Trophoblast cell (in vitro differentiated cells and primary cell): ENCODE measurements around the gene KLHL41.
A peak's percentile ranks its signal among the peaks of the same experiment; 100 is the strongest.
"Not testable (repeated sequence)": the region's sequence is repeated elsewhere in the genome, so short reads cannot be mapped to it uniquely, and the experiment has no call there.

Experiments used
- DNase-seq, 2 donors: peaks; one replicate each; pipeline ENCODE4 v3.0.0-alpha.2; 2016
- H2AFZ ChIP-seq: 2 replicates; pipeline ENCODE4 v1.6.1; 2013; ENCODE audit warnings: low read length, moderate library complexity, mild to moderate bottlenecking; ENCODE audit not compliant: insufficient read depth, poor library complexity
- H2AK5ac ChIP-seq: 2 replicates; pipeline ENCODE4 v1.6.1; 2013; ENCODE audit warnings: mild to moderate bottlenecking, low read length
- H2BK120ac ChIP-seq: 2 replicates; pipeline ENCODE4 v1.6.1; 2013; ENCODE audit warnings: low read length, mild to moderate bottlenecking, moderate library complexity; ENCODE audit not compliant: insufficient read depth, poor library complexity
- H2BK12ac ChIP-seq: 2 replicates; pipeline ENCODE4 v1.6.1; 2013; ENCODE audit warnings: mild to moderate bottlenecking, low read length, moderate library complexity
- H2BK5ac ChIP-seq: 2 replicates; pipeline ENCODE4 v1.6.1; 2013; ENCODE audit warnings: low read length, low read depth, moderate library complexity, mild to moderate bottlenecking; ENCODE audit not compliant: poor library complexity
- H3K14ac ChIP-seq: 2 replicates; pipeline ENCODE4 v1.6.1; 2013; ENCODE audit warnings: mild to moderate bottlenecking, low read length
- H3K18ac ChIP-seq: 2 replicates; pipeline ENCODE4 v1.6.1; 2013; ENCODE audit warnings: mild to moderate bottlenecking, low read length
- H3K23ac ChIP-seq: 2 replicates; pipeline ENCODE4 v1.6.1; 2013; ENCODE audit warnings: low read length
- H3K27ac ChIP-seq: 2 replicates; pipeline ENCODE4 v1.5.1; 2013; ENCODE audit warnings: low read depth, mild to moderate bottlenecking, inconsistent platforms, low read length, moderate library complexity
- H3K27me3 ChIP-seq: 2 replicates; pipeline ENCODE4 v1.6.1; 2013; ENCODE audit warnings: inconsistent platforms, mild to moderate bottlenecking, low read length, moderate library complexity; ENCODE audit not compliant: insufficient read depth
- H3K36me3 ChIP-seq, 2 experiments: 1 replicate in 1 of 2; 2 replicates in 1 of 2; pipeline ENCODE4 v1.6.1; 2013; ENCODE audit warnings: low read length in 2 of 2, mild to moderate bottlenecking in 2 of 2, moderate library complexity in 1 of 2; ENCODE audit not compliant: insufficient read depth in 2 of 2, control insufficient read depth in 1 of 2
- H3K4ac ChIP-seq: 2 replicates; pipeline ENCODE4 v1.6.1; 2013; ENCODE audit warnings: low read depth, mild to moderate bottlenecking, low read length, moderate library complexity
- H3K4me1 ChIP-seq, 2 experiments: 1 replicate in 1 of 2; 2 replicates in 1 of 2; pipeline ENCODE4 v1.6.1; 2013; ENCODE audit warnings: low read length in 2 of 2, mild to moderate bottlenecking in 2 of 2, moderate library complexity in 1 of 2; ENCODE audit not compliant: insufficient read depth in 2 of 2, control insufficient read depth in 1 of 2
- H3K4me2 ChIP-seq: 2 replicates; pipeline ENCODE4 v1.6.1; 2013; ENCODE audit warnings: inconsistent platforms, mild to moderate bottlenecking, low read length, moderate library complexity
- H3K4me3 ChIP-seq: 2 replicates; pipeline ENCODE4 v1.5.1; 2013; ENCODE audit warnings: mild to moderate bottlenecking, low read depth, low read length, inconsistent platforms
- H3K79me1 ChIP-seq: one replicate; pipeline ENCODE4 v1.6.1; 2013; ENCODE audit warnings: low read length
- H3K79me2 ChIP-seq: 2 replicates; pipeline ENCODE4 v1.6.1; 2013; ENCODE audit warnings: low read length, mild to moderate bottlenecking; ENCODE audit not compliant: control insufficient read depth, insufficient read depth, poor library complexity
- H3K9ac ChIP-seq: 2 replicates; pipeline ENCODE4 v1.6.1; 2013; ENCODE audit warnings: mild to moderate bottlenecking, low read length
- H3K9me3 ChIP-seq: 2 replicates; pipeline ENCODE4 v1.6.1; 2013; ENCODE audit warnings: low read depth, mild to moderate bottlenecking, control low read depth, inconsistent platforms, low read length; ENCODE audit not compliant: insufficient read depth
- H4K12ac ChIP-seq: 2 replicates; pipeline ENCODE4 v1.6.1; 2013; ENCODE audit warnings: low read depth, mild to moderate bottlenecking, low read length, moderate library complexity
- H4K8ac ChIP-seq: 2 replicates; pipeline ENCODE4 v1.6.1; 2013; ENCODE audit warnings: low read depth, mild to moderate bottlenecking, low read length, moderate library complexity
- H4K91ac ChIP-seq: one replicate; pipeline ENCODE4 v1.6.1; 2013; ENCODE audit warnings: low read depth, mild to moderate bottlenecking, low read length, moderate library complexity
- WGBS: extraction: QIAGEN DNeasy Blood & Tissue Kit; methylation state at CpG from one replicate; pipeline ENCODE4 v1.1.7; 2013; ENCODE audit warnings: missing lambda C conversion rate; ENCODE audit not compliant: insufficient read length, insufficient coverage; ENCODE audit errors: extremely low coverage; 5-methylcytosine and 5-hydroxymethylcytosine counted together

KLHL41 gene

DNA sequence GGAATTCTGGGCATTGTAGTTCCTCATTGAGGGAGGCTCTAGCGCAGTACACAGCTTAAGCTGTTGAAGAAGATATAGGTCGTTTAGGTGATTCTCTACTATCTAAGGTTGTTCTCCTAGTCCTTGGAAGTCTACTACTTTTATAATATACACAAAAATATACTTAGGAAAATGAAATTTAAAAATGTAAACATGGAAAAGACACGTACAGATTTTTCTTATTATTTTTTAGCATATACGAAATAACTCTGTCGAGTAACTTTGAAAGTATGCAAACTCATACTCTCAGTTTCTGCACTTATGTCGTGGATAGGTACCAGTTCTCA lies 64.4 kb downstream of the KLHL41 start:
- Histone ChIP-seq H3K9me3 (no peaks in the 10 kb centered on the region), H4K8ac (no peak overlapping the region), H3K4me1 (no peaks in the 10 kb centered on the region), H3K36me3 (peaks cover 0 to 1% of the 10 kb centered on the region in 2 experiments), H2AFZ (no peak overlapping the region), H3K4ac (no peak overlapping the region), H2AK5ac (no peak overlapping the region), H3K27me3 (no peaks in the 10 kb centered on the region), H3K4me2 (peak overlapping the region; percentile 68), H2BK5ac (no peak overlapping the region), H3K4me3 (no peak overlapping the region), H3K18ac (no peak overlapping the region), H3K14ac (no peak overlapping the region), H3K27ac (no peak overlapping the region), H2BK12ac (no peak overlapping the region), H3K23ac (no peak overlapping the region), H3K79me1 (peaks cover 4% of the 10 kb centered on the region), H4K91ac (no peak overlapping the region), H3K79me2 (no peaks in the 10 kb centered on the region), H4K12ac (no peak overlapping the region), H3K9ac (no peak overlapping the region), H2BK120ac (no peak overlapping the region)
- DNase-seq = no peak
- no CpG with 5 or more reads among the region's 6 CpGs for WGBS

DNA sequence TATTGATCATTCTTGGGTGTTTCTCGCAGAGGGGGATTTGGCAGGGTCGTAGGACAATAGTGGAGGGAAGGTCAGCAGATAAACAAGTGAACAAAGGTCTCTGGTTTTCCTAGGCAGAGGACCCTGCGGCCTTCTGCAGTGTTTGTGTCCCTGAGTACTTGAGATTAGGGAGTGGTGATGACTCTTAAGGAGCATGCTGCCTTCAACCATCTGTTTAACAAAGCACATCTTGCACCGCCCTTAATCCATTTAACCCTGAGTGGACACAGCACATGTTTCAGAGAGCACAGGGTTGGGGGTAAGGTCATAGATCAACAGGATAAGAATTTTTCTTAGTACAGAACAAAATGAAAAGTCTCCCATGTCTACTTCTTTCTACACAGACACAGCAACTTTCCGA lies 65.0 kb downstream of the KLHL41 start:
- not testable (repeated sequence) for H3K79me1 ChIP-seq, DNase-seq, H2BK5ac ChIP-seq, H3K4ac ChIP-seq, H3K79me2 ChIP-seq, H3K4me3 ChIP-seq, H3K36me3 ChIP-seq, H3K23ac ChIP-seq, H3K9ac ChIP-seq, H3K4me2 ChIP-seq, H4K91ac ChIP-seq, H2BK120ac ChIP-seq, H3K18ac ChIP-seq, H3K4me1 ChIP-seq, H3K9me3 ChIP-seq, H2AK5ac ChIP-seq, H3K27ac ChIP-seq, H2AFZ ChIP-seq, H3K14ac ChIP-seq, H3K27me3 ChIP-seq, H2BK12ac ChIP-seq, H4K8ac ChIP-seq, H4K12ac ChIP-seq
- WGBS = no CpG with 5 or more reads among the region's 5 CpGs

DNA sequence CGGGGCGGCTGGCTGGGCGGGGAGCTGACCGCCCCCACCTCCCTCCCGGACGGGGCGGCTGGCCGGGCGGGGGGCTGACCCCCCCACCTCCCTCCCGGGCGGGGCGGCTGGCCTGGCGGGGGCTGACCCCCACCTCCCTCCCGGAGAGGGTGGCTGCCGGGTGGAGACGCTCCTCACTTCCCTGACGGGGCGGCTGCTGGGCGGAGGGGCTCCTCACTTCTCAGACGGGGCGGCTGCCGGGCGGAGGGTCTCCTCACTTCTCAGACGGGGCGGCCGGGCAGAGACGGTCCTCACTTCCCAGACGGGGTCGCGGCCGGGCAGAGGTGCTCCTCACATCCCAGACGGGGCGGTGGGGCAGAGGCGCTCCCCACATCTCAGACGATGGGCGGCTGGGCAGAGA lies 65.8 kb downstream of the KLHL41 start:
- H4K8ac ChIP-seq, H3K4me1 ChIP-seq, H3K4me2 ChIP-seq, H3K23ac ChIP-seq, H2BK5ac ChIP-seq, H2BK12ac ChIP-seq, H2AK5ac ChIP-seq, H3K36me3 ChIP-seq, H3K9ac ChIP-seq, H3K27me3 ChIP-seq, DNase-seq, H4K91ac ChIP-seq, H3K14ac ChIP-seq, H3K79me2 ChIP-seq, H3K27ac ChIP-seq, H2BK120ac ChIP-seq, H4K12ac ChIP-seq, H3K9me3 ChIP-seq, H2AFZ ChIP-seq, H3K4ac ChIP-seq, H3K18ac ChIP-seq, H3K4me3 ChIP-seq, H3K79me1 ChIP-seq: not testable (repeated sequence)
- WGBS = no CpG with 5 or more reads among the region's 36 CpGs
